Right ventricle myocardium superior (tissue), 1 donor: ENCODE results near the gene GSS. TPM values are rescaled to one million over a fixed set of nuclear protein-coding genes. Genes with fewer than 3 reads are reported as not detected.
A peak's percentile ranks its signal among the peaks of the same experiment; 100 is the strongest.

Experiments
- ATAC-seq: fragments of 200-7000 bp; cut with Tn5 transposase; one replicate; pipeline ENCODE4 v1.9.1; 2020; ENCODE audit warnings: mild to moderate bottlenecking; ENCODE audit not compliant: poor library complexity
- DNase-seq: peaks from one replicate; pipeline ENCODE4 v3.0.0-alpha.2; 2020
- intact Hi-C: fragments of 100-400 bp; cut with DNase I; formaldehyde crosslinking; loops from one replicate; pipeline ENCODE4 v1.11.2; 2022
- long read RNA-seq: library from polyadenylated mRNA; unstranded; transcript quantifications from one replicate; pipeline ENCODE4 v2.0.0, GENCODE V29; 2021
- total RNA-seq: library from RNA; stranded (reverse); fragmentation: NEBNext Ultra II Directional; extraction: Animal tissue kit (Norgen Biotek cat#: 25700); gene quantifications from one replicate; pipeline ENCODE4 v1.2.1, GENCODE V29; 2021
- donor health status: DM: no; HTN: yes; CAD: no; lungs with severe emphysema.

GSS gene
- 15.7 TPM for total RNA-seq
- long read RNA-seq, transcript GSS-201 (13 exons, 1,919 nt) = major isoform, 48 of 65 reads
- long read RNA-seq, partial matches to known transcripts = 9 of 65 reads
- long read RNA-seq, other reads (novel, unspliced or antisense) = 5 of 65 reads

DNA sequence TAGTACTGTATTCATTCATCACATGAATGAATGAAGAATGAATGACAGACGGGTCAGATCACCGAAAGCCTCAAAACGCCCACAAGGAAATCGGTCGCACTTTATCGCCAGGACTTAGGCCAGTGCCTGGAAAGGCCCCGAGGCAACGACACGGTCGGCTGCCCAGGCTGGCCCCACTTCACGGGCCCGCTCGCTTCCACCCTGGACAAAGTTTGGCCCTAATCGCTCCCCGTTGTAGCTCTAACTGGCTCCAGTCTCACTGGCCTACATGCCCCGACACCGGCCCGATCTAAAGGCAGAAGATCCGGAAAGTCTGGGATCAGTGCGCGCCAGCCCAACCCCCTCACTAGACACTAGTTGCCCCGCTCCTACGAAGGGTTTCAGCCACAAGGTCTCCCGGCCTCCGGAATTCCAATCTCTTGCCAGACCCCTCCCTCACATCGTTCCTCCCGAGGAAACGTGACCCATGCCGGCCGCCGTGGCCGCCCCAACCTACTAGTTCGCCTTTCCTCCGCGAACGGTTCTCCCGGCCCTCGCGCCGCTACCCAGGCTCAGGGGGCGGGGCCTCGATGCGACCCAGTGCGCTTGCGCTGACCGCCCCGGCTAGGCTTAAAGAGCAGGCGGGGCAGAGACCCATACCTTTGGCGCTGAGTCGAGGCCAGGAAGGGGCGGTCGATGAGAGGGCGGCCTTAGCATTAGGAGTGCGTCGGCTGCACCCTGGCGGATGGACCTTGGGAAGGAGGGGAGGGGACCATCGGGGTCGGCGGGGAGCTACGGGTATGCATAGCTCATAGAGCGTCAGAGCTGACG lies at the start of gene GSS, which contains the start of gene MYH7B:
Gene GSS, minus strand, starts transcription at position 576 of the 810 bp plus-strand sequence. CDS start 3,954 bp downstream, outside the sequence.
Gene MYH7B, plus strand, starts transcription at position 638 of the 810 bp plus-strand sequence. CDS start 22,138 bp downstream, outside the sequence.
- intact Hi-C loops = loop anchor here (2.0 kb wide), 1 partner anchor 81 kb away; no protein-coding TSS in a partner anchor
- ATAC-seq (peak; percentile 96), DNase-seq (peak; percentile 100)

- intact Hi-C loops = loop anchor here (5.0 kb wide), 1 partner anchor 133 kb away; the partner anchor contains the start of gene GGT7
- peak; percentile 15 for DNase-seq
These were observed 49.3 kb upstream of the GSS start for GRCh38 chr20:35004749-35005462.

GRCh38 chr20:35004051-35004725 lies 48.6 kb upstream of the GSS start:
- DNase-seq = peak; percentile 26
- ATAC-seq = no peak
- intact Hi-C loops = no loop called here

More at GRCh38 chr20:35004749-35005462, 49.3 kb upstream of the GSS start:
- no peak for ATAC-seq

DNA sequence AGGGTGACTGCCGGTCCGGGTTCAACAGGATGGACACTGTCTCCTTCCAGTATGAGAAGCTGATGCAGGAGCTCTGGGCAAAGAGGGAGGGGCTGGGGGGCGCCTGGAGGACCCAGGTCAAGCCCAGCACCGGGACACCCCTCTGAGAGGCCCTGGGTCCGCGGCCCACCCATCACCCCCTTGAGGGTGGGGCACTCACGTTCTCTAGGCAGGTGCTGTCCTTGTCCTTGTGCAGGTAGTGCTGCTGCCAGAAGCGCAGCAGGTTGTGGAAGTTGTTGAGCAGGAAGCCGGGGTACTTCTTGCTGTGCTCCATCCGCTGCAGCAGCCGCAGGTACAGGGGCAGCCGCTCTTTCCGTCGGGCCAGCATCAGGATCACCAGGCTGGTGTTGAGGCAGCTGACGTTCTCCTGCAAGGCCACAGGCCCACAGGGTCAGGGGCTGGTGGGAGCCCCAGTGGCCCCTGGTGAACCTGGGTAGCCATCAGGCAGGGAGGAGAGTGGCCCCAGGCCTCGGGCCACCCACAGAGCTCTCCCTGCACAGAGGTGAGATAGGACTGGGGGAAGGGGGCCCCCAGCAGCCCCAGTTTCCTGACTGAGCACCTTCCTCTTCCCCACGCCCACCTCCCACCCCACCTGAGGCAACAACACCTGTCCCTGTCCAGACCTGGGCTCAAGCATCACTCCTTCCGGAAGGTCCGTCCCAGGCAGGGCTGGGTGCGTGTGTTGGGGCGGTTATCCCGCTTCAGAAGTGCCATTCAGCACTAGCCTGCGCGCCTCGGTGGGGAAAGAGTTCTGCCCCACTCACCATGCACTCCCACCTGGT lies 47.8 kb upstream of the GSS start:
- peak; percentile 7 for ATAC-seq
- intact Hi-C loops = no loop called here
- peak; percentile 40 for DNase-seq

- intact Hi-C loops = no loop called here
- DNase-seq (peak; percentile 38), ATAC-seq (peak; percentile 21)
These were observed 47.0 kb upstream of the GSS start for GRCh38 chr20:35002426-35003210.

DNA sequence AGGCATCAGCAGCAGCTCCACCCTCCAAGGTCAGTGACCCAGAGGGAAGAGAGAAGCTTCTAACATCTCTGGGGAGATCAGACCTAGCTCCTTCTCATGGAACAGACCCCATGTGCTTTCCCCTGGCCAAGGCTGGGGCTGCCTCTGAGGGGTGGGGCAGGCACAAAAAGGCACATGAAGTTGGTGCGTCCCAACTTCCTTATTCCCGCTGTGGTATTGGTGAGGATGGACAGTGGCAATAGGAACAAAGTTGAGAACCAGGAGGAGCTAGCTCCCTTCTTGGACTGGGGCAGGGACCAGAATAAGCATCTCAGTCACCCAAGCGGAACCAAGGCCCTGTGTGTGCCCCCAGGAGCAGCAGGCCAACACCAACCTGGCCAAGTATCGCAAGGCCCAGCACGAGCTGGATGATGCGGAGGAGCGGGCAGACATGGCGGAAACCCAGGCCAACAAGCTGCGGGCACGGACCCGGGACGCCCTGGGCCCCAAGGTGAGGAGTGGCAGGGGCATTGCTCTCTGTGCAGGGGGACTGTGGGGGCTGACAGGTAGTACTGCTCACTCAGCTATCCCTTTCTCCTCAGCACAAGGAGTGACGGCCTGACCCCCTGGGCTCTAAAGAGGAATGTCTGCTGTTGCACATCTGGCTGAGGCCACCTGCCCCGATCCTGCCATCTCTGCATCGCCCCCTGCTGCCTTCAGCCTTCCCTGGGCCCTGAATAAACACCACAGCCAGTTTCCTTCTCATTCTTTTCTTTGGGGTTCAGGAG lies 46.2 kb upstream of the GSS start:
- ATAC-seq (no peak), DNase-seq (peak; percentile 33)
- intact Hi-C loops = no loop called here

DNA sequence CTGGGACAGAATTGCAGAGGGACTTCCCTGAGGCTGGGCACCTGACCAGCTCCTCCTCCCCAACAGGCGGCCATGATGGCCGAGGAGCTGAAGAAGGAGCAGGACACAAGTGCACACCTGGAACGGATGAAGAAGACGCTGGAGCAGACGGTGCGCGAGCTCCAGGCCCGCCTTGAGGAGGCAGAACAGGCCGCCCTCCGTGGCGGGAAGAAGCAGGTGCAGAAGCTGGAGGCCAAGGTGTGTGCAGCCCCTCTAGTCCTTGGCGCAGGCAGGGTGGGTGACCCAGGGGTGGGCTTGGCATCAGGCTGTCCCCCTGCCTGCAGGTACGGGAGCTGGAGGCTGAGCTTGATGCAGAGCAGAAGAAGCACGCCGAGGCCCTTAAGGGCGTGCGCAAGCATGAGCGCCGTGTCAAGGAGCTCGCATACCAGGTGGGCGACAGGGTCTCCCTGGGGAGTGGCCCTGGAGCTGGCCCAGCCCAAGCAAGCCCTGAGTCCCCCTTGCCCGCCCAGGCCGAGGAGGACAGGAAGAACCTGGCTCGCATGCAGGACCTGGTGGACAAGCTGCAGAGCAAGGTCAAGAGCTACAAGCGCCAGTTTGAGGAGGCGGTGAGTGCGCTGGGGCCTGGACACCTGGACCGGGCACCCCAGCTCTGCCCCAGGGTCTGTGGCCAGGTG lies 45.5 kb upstream of the GSS start:
- DNase-seq (peak; percentile 43), ATAC-seq (no peak)
- intact Hi-C loops = no loop called here

DNA sequence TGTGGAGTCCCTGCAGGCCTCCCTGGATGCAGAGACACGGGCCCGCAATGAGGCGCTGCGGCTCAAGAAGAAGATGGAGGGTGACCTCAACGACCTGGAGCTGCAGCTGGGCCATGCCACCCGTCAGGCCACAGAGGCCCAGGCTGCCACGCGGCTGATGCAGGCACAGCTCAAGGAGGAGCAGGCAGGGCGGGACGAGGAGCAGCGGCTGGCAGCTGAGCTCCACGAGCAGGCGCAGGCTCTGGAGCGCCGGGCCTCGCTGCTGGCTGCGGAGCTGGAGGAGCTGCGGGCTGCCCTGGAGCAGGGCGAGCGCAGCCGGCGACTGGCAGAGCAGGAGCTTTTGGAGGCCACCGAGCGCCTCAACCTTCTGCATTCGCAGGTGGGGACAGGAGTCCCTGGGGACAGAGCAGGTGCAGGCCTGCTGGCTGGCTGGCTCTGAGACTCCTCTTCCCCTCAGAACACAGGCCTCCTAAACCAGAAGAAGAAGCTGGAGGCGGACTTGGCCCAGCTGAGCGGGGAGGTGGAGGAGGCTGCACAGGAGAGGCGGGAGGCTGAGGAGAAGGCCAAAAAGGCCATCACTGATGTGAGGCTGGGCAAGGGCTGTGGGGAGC lies 44.8 kb upstream of the GSS start:
- intact Hi-C loops = no loop called here
- peak; percentile 40 for DNase-seq

DNA sequence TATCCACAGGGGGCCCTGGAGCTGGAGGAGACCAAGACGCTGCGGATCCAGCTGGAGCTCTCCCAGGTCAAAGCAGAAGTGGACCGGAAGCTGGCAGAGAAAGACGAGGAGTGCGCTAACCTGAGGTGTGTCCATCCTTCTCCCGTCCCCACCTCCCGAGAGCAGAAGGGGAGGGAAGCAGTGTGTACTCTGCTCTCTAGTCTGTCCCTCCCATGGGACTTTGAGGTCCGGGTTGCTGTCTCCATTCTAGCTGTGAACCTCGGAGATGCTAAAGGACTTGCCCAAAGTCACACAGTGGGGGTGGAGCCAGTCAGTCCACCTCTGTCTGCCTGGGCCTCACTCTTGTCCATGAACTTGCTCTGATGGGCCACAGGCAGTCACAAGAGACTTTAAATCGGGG lies 44.2 kb upstream of the GSS start:
- ATAC-seq (no peak), DNase-seq (no peak)
- intact Hi-C loops = no loop called here

More for the DNA sequence above, 44.8 kb upstream of the GSS start:
- ATAC-seq = no peak

GRCh38 chr20:34999021-34999451 lies 43.4 kb upstream of the GSS start:
- DNase-seq (peak; percentile 44), ATAC-seq (no peak)
- intact Hi-C loops = no loop called here

DNA sequence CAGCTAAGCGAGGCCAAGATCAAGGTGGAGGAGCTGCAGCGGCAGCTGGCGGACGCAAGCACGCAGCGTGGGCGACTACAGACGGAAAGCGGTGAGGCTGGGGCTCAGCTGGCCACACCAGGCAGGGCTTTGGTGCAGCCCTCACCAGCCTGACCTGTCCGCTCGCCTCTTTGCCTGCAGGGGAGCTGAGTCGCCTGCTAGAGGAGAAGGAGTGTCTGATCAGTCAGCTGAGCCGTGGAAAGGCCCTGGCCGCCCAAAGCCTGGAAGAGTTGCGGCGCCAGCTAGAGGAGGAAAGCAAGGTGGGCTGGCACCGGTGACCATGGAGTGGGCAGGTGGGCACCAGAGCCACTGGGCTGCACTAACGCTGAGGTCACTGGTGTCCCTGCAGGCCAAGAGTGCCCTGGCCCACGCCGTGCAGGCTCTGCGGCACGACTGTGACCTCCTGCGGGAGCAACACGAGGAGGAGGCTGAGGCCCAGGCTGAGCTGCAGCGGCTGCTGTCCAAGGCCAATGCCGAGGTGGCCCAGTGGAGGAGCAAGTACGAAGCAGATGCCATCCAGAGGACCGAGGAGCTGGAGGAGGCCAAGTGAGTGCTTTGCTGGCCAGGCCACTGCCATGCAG lies 42.8 kb upstream of the GSS start:
- peak; percentile 38 for DNase-seq
- no peak for ATAC-seq
- intact Hi-C loops = no loop called here

DNA sequence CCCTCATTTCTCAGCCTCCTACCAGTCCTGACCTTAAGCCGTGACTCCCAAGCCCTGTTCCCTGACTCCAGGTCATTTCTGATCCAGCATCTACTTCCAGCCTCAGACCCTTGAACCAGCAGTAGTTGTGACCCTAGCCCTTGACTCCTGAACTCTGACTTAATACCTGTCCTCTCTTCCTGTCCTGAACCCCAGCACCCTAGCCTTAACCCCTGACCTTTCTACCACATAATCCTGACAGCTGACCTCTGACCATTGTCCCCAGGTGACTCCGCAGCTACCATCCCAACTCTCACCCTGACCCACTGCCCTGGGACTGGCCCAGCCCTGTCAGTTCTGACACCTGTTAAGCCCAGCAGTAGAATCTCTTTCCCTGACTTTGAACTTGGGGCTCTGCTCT lies 42.2 kb upstream of the GSS start:
- no peak for DNase-seq
- no peak for ATAC-seq
- intact Hi-C loops = no loop called here

DNA sequence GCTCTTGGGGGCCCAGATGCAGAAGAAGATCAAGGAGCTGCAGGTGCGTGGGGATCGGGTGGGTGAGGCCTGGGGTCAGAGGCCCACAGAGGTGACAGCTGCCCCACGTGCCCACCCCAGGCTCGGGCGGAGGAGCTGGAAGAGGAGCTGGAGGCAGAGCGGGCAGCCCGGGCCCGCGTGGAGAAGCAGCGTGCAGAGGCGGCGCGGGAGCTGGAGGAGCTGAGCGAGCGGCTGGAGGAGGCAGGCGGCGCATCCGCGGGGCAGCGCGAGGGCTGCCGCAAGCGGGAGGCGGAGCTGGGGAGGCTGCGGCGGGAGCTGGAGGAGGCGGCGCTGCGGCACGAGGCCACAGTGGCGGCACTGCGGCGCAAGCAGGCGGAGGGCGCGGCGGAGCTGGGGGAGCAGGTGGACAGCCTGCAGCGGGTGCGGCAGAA lies 41.5 kb upstream of the GSS start:
- DNase-seq (peak; percentile 56), ATAC-seq (peak; percentile 7)
- intact Hi-C loops = no loop called here

DNA sequence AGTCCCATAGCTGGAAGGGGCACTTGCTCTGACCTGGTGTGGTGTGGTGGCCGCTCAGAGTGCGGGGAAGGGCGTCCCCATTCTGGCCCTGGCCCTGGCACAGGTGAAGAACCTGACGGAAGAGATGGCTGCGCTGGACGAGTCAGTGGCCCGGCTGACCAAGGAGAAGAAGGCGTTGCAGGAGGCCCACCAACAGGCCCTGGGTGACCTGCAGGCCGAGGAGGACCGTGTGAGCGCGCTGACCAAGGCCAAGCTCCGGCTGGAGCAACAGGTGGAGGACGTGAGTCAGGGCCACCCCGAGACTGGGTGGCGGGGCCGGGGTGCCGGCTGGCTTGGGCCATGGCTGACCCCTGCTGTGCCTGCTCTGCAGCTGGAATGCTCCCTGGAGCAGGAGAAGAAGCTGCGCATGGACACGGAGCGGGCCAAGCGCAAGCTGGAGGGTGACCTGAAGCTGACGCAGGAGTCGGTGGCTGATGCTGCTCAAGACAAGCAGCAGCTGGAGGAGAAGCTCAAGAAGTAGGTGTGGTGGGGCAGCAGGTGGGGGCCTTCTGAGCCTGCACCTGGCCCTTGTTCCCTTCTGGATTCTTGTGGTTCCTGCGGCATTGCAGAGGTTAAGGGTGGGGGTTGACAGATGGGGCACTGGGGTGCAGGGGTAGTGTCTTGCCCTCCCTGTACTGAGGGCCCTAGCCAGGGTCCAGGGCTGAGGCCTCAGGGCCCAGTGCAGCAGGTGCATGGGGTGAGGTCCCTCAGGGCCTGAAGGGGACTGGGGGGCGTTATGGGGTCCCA lies 40.8 kb upstream of the GSS start:
- ATAC-seq (no peak), DNase-seq (peak; percentile 33)
- intact Hi-C loops = no loop called here
